H1 (cell line): Measurements from ENCODE around the gene FXR2.
"Not testable (repeated sequence)": the region's sequence is repeated elsewhere in the genome, so short reads cannot be mapped to it uniquely, and the experiment has no call there.

ENCODE experiments used
- BRCA1 ChIP-seq: IDR thresholded peaks from 2 replicates; pipeline ENCODE4 v1.6.1; 2012; ENCODE audit warnings: low read depth, low read length, improper control_type of control experiment
- CBX5 ChIP-seq: fragments of 300-800, 300-1000 bp; sonication (generic); IDR thresholded peaks from 2 replicates; pipeline ENCODE4 v1.7.1; 2016; ENCODE audit warnings: antibody characterized with exemption, low read length, low read depth
- CBX8 ChIP-seq: fragments of 300-800, 300-1000 bp; sonication (generic); IDR thresholded peaks from 2 replicates; pipeline ENCODE4 v1.7.1; 2016; ENCODE audit warnings: low read depth, low read length, borderline replicate concordance
- CHD1 ChIP-seq: IDR thresholded peaks from 2 replicates; pipeline ENCODE4 v1.6.1; 2012; ENCODE audit warnings: low read depth, low read length, improper control_type of control experiment
- CTCF ChIP-seq, 3 experiments: IDR thresholded peaks; 1 replicate in 2 of 3; 2 replicates in 1 of 3; pipeline versions ENCODE4 v1.5.1 to v1.6.1; 2011; ENCODE audit warnings: low read length in 3 of 3, mild to moderate bottlenecking in 3 of 3, inconsistent platforms in 2 of 3, low read depth in 1 of 3, moderate library complexity in 1 of 3; ENCODE audit not compliant: insufficient read depth in 1 of 3; ENCODE audit errors: control extremely low read depth in 1 of 3
- POLR2A ChIP-seq, 2 experiments: IDR thresholded peaks; 1 replicate in 1 of 2; 2 replicates in 1 of 2; pipeline ENCODE4 v1.6.1; 2011; ENCODE audit warnings: low read depth in 2 of 2, low read length in 2 of 2, mild to moderate bottlenecking in 2 of 2; ENCODE audit errors: control extremely low read depth in 1 of 2
- POLR2AphosphoS5 ChIP-seq: IDR thresholded peaks from 2 replicates; pipeline ENCODE4 v1.6.1; 2011; ENCODE audit warnings: low read depth, low read length
- RFX5 ChIP-seq: IDR thresholded peaks from 2 replicates; pipeline ENCODE4 v1.6.1; 2011; ENCODE audit warnings: low read depth, low read length, improper control_type of control experiment, borderline replicate concordance
- TBP ChIP-seq: IDR thresholded peaks from 2 replicates; pipeline ENCODE4 v1.6.1; 2011; ENCODE audit warnings: low read depth, low read length, improper control_type of control experiment

GRCh38 chr17:7625749-7626148, 11.1 kb upstream of the FXR2 start:
- TF ChIP-seq POLR2AphosphoS5; CTCF (IDR thresholded peaks at IDR 0.05; ENCODE audit: control extremely low read depth in 1 of 3, insufficient read depth in 1 of 3, low read depth in 1 of 3, low read length in 3 of 3); POLR2A (IDR thresholded peaks at IDR 0.05; ENCODE audit: control extremely low read depth in 1 of 2, low read depth in 2 of 2, low read length in 2 of 2); CBX5; CHD1; TBP; RFX5; CBX8; BRCA1: not testable (repeated sequence)
